Ectodermal cell (in vitro differentiated cells): ENCODE results near the gene LRBA.

Experiments
- H3K27ac ChIP-seq: 2 replicates; pipeline ENCODE4 v1.7.0; 2013; ENCODE audit warnings: mild to moderate bottlenecking, low read depth, low read length; ENCODE audit not compliant: insufficient read depth, poor library complexity, severe bottlenecking
- H3K27me3 ChIP-seq: 2 replicates; pipeline ENCODE4 v1.7.0; 2013; ENCODE audit warnings: mild to moderate bottlenecking, low read length; ENCODE audit not compliant: insufficient read depth, control insufficient read depth, poor library complexity, severe bottlenecking
- H3K36me3 ChIP-seq: one replicate; pipeline ENCODE4 v1.7.0; 2013; ENCODE audit warnings: low read length; ENCODE audit not compliant: control insufficient read depth, insufficient read depth
- H3K4me1 ChIP-seq: one replicate; pipeline ENCODE4 v1.7.0; 2013; ENCODE audit warnings: low read length; ENCODE audit not compliant: control insufficient read depth, insufficient read depth
- H3K4me3 ChIP-seq: 2 replicates; pipeline ENCODE4 v1.7.0; 2013; ENCODE audit warnings: low read depth, low read length, control low read depth; ENCODE audit not compliant: insufficient read depth
- H3K9me3 ChIP-seq: 2 replicates; pipeline ENCODE4 v1.7.0; 2013; ENCODE audit warnings: mild to moderate bottlenecking, low read length, moderate library complexity; ENCODE audit not compliant: control insufficient read depth
- whole genome bisulfite sequencing, 2 experiments: methylation state at CpG; one replicate each; pipeline ENCODE4 v1.1.7; 2013; ENCODE audit warnings: missing lambda C conversion rate in 2 of 2; 5-methylcytosine and 5-hydroxymethylcytosine counted together

The LRBA gene

GRCh38 chr4:150581641-150582051, 433.4 kb downstream of the LRBA start:
- H3K4me1 ChIP-seq: peaks cover 3% of the 10 kb centered on the region
- H3K36me3 ChIP-seq: no peaks in the 10 kb centered on the region
- peaks cover 75% of the 10 kb centered on the region for H3K27me3 ChIP-seq
- no peak overlapping the region for H3K27ac ChIP-seq
- peak overlapping the region; percentile 65 for H3K4me3 ChIP-seq
- H3K9me3 ChIP-seq: no peaks in the 10 kb centered on the region
- 0 to 3% methylated on average over 10 to 13 of the region's 13 CpGs for WGBS, 2 experiments

- Histone ChIP-seq H3K36me3 (no peaks in the 10 kb centered on the region), H3K27ac (no peak overlapping the region), H3K27me3 (peaks cover 75% of the 10 kb centered on the region), H3K4me1 (peaks cover 3% of the 10 kb centered on the region), H3K9me3 (no peaks in the 10 kb centered on the region), H3K4me3 (peak overlapping the region; percentile 65)
- WGBS, 2 experiments: 42 to 54% methylated on average over 2 to 6 of the region's 7 CpGs
Measured at GRCh38 chr4:150581056-150581605, 434.0 kb downstream of the LRBA start.

GRCh38 chr4:150580306-150580705, 434.8 kb downstream of the LRBA start:
- WGBS, 2 experiments: 14% methylated on average over 9 of the region's 9 CpGs
- Histone ChIP-seq H3K4me1 (peaks cover 3% of the 10 kb centered on the region), H3K36me3 (no peaks in the 10 kb centered on the region), H3K9me3 (no peaks in the 10 kb centered on the region), H3K27me3 (peaks cover 69% of the 10 kb centered on the region), H3K27ac (no peak overlapping the region), H3K4me3 (peak overlapping the region; percentile 50)

GRCh38 chr4:150579551-150580234, 435.4 kb downstream of the LRBA start:
- 0 to 1% methylated on average over 66 of the region's 66 CpGs for WGBS, 2 experiments
- no peaks in the 10 kb centered on the region for H3K36me3 ChIP-seq
- H3K4me3 ChIP-seq: peak overlapping the region; percentile 50
- peaks cover 3% of the 10 kb centered on the region for H3K4me1 ChIP-seq
- H3K9me3 ChIP-seq: no peaks in the 10 kb centered on the region
- no peak overlapping the region for H3K27ac ChIP-seq
- H3K27me3 ChIP-seq: peaks cover 63% of the 10 kb centered on the region

- peaks cover 55% of the 10 kb centered on the region for H3K27me3 ChIP-seq
- peak overlapping the region; percentile 50 for H3K4me3 ChIP-seq
- H3K27ac ChIP-seq: no peak overlapping the region
- 10 to 12% methylated on average over 9 to 11 of the region's 12 CpGs for WGBS, 2 experiments
- H3K4me1 ChIP-seq: peaks cover 3% of the 10 kb centered on the region
- H3K36me3 ChIP-seq: no peaks in the 10 kb centered on the region
- H3K9me3 ChIP-seq: no peaks in the 10 kb centered on the region
Measured at GRCh38 chr4:150578745-150579501, 436.2 kb downstream of the LRBA start.

GRCh38 chr4:150577796-150578195, 437.3 kb downstream of the LRBA start:
- Histone ChIP-seq H3K4me3 (no peak overlapping the region), H3K27ac (no peak overlapping the region), H3K36me3 (no peaks in the 10 kb centered on the region), H3K27me3 (peaks cover 44% of the 10 kb centered on the region), H3K4me1 (peaks cover 7% of the 10 kb centered on the region), H3K9me3 (no peaks in the 10 kb centered on the region)
- 80 to 87% methylated on average over 1 of the region's 1 CpG for WGBS, 2 experiments

GRCh38 chr4:150574678-150575077, 440.4 kb downstream of the LRBA start:
- Histone ChIP-seq H3K4me1 (peaks cover 5% of the 10 kb centered on the region), H3K27ac (no peak overlapping the region), H3K4me3 (no peak overlapping the region), H3K27me3 (peaks cover 12% of the 10 kb centered on the region), H3K36me3 (no peaks in the 10 kb centered on the region), H3K9me3 (no peaks in the 10 kb centered on the region)
- WGBS, 2 experiments: no CpG with 5 or more reads among the region's 3 CpGs

- Histone ChIP-seq H3K4me1 (peaks cover 5% of the 10 kb centered on the region), H3K4me3 (no peak overlapping the region), H3K36me3 (no peaks in the 10 kb centered on the region), H3K27me3 (peaks cover 1% of the 10 kb centered on the region), H3K27ac (no peak overlapping the region), H3K9me3 (no peaks in the 10 kb centered on the region)
- WGBS, 2 experiments: 100% methylated on average over 1 of the region's 1 CpG; no CpG with 5 or more reads in 1 of the 2 experiments
Measured at GRCh38 chr4:150573534-150573933, 441.6 kb downstream of the LRBA start.

- H3K4me3 ChIP-seq: no peak overlapping the region
- peaks cover 5% of the 10 kb centered on the region for H3K4me1 ChIP-seq
- H3K9me3 ChIP-seq: no peaks in the 10 kb centered on the region
- WGBS, 2 experiments: 82 to 89% methylated on average over 3 of the region's 5 CpGs
- H3K27ac ChIP-seq: no peak overlapping the region
- H3K36me3 ChIP-seq: no peaks in the 10 kb centered on the region
- no peaks in the 10 kb centered on the region for H3K27me3 ChIP-seq
Measured at GRCh38 chr4:150572704-150573504, 442.2 kb downstream of the LRBA start.
